Progenitor cell of endocrine pancreas (in vitro differentiated cells): ENCODE results near the gene SNX10. TPM values are rescaled to one million over a fixed set of nuclear protein-coding genes. Genes with fewer than 3 reads are reported as not detected.

Experiments
- DNase-seq: peaks from one replicate; pipeline ENCODE4 v3.0.0; 2021; ENCODE audit warnings: low spot score; ENCODE audit not compliant: unreplicated experiment
- H3K27ac Mint-ChIP-seq: 2 replicates; pipeline ENCODE4 v1.8.0; 2021; ENCODE audit warnings: mild to moderate bottlenecking, moderate library complexity, mixed read lengths
- H3K27me3 Mint-ChIP-seq: 2 replicates; pipeline ENCODE4 v1.8.0; 2021; ENCODE audit warnings: mixed read lengths
- H3K36me3 Mint-ChIP-seq: 2 replicates; pipeline ENCODE4 v1.8.0; 2022; ENCODE audit warnings: mixed read lengths; ENCODE audit not compliant: insufficient read depth
- H3K4me1 Mint-ChIP-seq: 2 replicates; pipeline ENCODE4 v1.8.0; 2021; ENCODE audit warnings: low read depth, mixed read lengths
- H3K4me3 Mint-ChIP-seq: 2 replicates; pipeline ENCODE4 v1.8.0; 2021; ENCODE audit warnings: low read depth, mild to moderate bottlenecking, moderate library complexity, mixed read lengths
- H3K9me3 Mint-ChIP-seq: 2 replicates; pipeline ENCODE4 v1.8.0; 2021; ENCODE audit warnings: low read depth, mixed read lengths
- CTCF ChIP-seq: fragments of 200-600 bp; sonication (generic); IDR thresholded peaks from one replicate; pipeline ENCODE4 v1.5.0; 2021; ENCODE audit warnings: antibody characterized with exemption, mild to moderate bottlenecking; ENCODE audit not compliant: unreplicated experiment
- total RNA-seq: library from RNA; stranded (reverse); gene quantifications from 2 replicates; pipeline ENCODE4 v1.2.1, GENCODE V29; 2021

Gene SNX10
- total RNA-seq, 1 donor from 2014 or later: 9.2 TPM

GRCh38 chr7:26328498-26329390 lies 37.1 kb downstream of the SNX10 start:
- no peak overlapping the region for H3K4me3 Mint-ChIP-seq
- DNase-seq: no peak
- peaks cover 2% of the 10 kb centered on the region for H3K36me3 Mint-ChIP-seq
- TF ChIP-seq CTCF: no peak
- no peak overlapping the region for H3K27ac Mint-ChIP-seq
- no peaks in the 10 kb centered on the region for H3K27me3 Mint-ChIP-seq
- H3K9me3 Mint-ChIP-seq: peaks cover 6% of the 10 kb centered on the region
- no peaks in the 10 kb centered on the region for H3K4me1 Mint-ChIP-seq

DNA sequence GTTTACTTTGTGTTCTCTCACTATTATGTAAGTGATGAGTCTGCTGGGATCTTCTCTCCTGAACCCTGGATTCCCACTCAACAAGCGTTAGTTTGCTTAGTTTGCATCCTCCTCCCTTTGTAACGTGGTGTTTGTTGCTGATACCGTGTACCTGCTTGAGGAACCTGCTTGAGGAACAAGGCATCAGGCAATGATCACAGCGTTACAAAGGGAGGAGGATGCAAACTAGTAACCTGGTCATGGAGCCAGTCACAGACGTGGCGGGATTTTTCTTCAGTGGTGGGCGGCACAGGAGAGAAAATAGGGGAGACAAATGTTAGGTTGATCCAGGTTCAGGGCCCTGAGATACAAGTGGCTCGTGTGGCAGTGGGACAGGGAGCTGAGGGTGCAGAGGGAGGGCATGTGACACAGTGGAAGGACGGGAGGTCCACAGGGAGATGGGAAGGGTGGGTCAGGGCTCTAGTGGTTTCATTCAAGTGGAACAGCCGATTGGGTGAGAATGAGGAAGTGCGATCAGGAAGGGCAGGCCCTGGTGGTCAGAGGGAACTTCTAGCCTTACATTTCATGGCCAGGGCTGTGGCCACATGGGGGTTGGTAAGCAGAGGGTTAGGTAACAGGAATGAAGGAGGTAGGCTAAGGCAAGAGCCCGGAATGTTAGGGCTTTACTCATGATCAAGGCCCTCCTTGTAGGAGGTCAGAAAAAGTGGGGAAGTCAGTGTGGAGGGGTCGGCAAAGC lies 38.0 kb downstream of the SNX10 start:
- peaks cover 6% of the 10 kb centered on the region for H3K9me3 Mint-ChIP-seq
- no peak overlapping the region for H3K27ac Mint-ChIP-seq
- H3K4me1 Mint-ChIP-seq: no peaks in the 10 kb centered on the region
- H3K4me3 Mint-ChIP-seq: no peak overlapping the region
- H3K36me3 Mint-ChIP-seq: peaks cover 2% of the 10 kb centered on the region
- no peak for TF ChIP-seq CTCF
- no peaks in the 10 kb centered on the region for H3K27me3 Mint-ChIP-seq
- DNase-seq: no peak

GRCh38 chr7:26331113-26331512 lies 39.5 kb downstream of the SNX10 start:
- Mint-ChIP-seq H3K4me3 (no peak overlapping the region), H3K36me3 (peaks cover 2% of the 10 kb centered on the region), H3K9me3 (peaks cover 6% of the 10 kb centered on the region), H3K4me1 (no peaks in the 10 kb centered on the region), H3K27me3 (no peaks in the 10 kb centered on the region), H3K27ac (no peak overlapping the region)
- TF ChIP-seq CTCF: no peak
- no peak for DNase-seq

- Mint-ChIP-seq H3K4me1 (no peaks in the 10 kb centered on the region), H3K4me3 (no peak overlapping the region), H3K9me3 (peaks cover 6% of the 10 kb centered on the region), H3K27me3 (no peaks in the 10 kb centered on the region), H3K36me3 (peaks cover 2% of the 10 kb centered on the region), H3K27ac (no peak overlapping the region)
- no peak for DNase-seq
- TF ChIP-seq CTCF: no peak
Observed at GRCh38 chr7:26331789-26332188, 40.1 kb downstream of the SNX10 start.

GRCh38 chr7:26332698-26333097 lies 41.0 kb downstream of the SNX10 start:
- Mint-ChIP-seq H3K9me3 (peaks cover 6% of the 10 kb centered on the region), H3K4me1 (no peaks in the 10 kb centered on the region), H3K27ac (no peak overlapping the region), H3K27me3 (no peaks in the 10 kb centered on the region), H3K36me3 (peaks cover 2% of the 10 kb centered on the region), H3K4me3 (no peak overlapping the region)
- no peak for DNase-seq
- TF ChIP-seq CTCF: no peak
